Skeletal muscle satellite cell (primary cell): Measurements from ENCODE around the gene EPHA10.
A peak's percentile ranks its signal among the peaks of the same experiment; 100 is the strongest.
"Not testable (repeated sequence)": the region's sequence is repeated elsewhere in the genome, so short reads cannot be mapped to it uniquely, and the experiment has no call there.

Experiments
- H3K27me3 ChIP-seq: 2 replicates; pipeline ENCODE4 v1.7.0; 2013; ENCODE audit warnings: low read length; ENCODE audit not compliant: control insufficient read depth, insufficient read depth
- H3K36me3 ChIP-seq: 2 replicates; pipeline ENCODE4 v1.7.0; 2013; ENCODE audit warnings: mild to moderate bottlenecking, control low read depth, low read length; ENCODE audit not compliant: insufficient read depth
- H3K4me1 ChIP-seq: 2 replicates; pipeline ENCODE4 v1.7.0; 2013; ENCODE audit warnings: low read length; ENCODE audit not compliant: control insufficient read depth, insufficient read depth
- H3K4me2 ChIP-seq: 2 replicates; pipeline ENCODE4 v1.7.0; 2013; ENCODE audit warnings: mild to moderate bottlenecking, low read length
- H3K4me3 ChIP-seq: 2 replicates; pipeline ENCODE4 v1.7.0; 2013; ENCODE audit warnings: low read length
- H3K9ac ChIP-seq: 2 replicates; pipeline ENCODE4 v1.7.0; 2013; ENCODE audit warnings: mild to moderate bottlenecking, low read depth, low read length, moderate library complexity
- H3K9me3 ChIP-seq: replicated peaks from 2 replicates; pipeline ENCODE4 v1.7.0; 2013; ENCODE audit warnings: mild to moderate bottlenecking, control low read depth, low read length

Gene EPHA10

DNA sequence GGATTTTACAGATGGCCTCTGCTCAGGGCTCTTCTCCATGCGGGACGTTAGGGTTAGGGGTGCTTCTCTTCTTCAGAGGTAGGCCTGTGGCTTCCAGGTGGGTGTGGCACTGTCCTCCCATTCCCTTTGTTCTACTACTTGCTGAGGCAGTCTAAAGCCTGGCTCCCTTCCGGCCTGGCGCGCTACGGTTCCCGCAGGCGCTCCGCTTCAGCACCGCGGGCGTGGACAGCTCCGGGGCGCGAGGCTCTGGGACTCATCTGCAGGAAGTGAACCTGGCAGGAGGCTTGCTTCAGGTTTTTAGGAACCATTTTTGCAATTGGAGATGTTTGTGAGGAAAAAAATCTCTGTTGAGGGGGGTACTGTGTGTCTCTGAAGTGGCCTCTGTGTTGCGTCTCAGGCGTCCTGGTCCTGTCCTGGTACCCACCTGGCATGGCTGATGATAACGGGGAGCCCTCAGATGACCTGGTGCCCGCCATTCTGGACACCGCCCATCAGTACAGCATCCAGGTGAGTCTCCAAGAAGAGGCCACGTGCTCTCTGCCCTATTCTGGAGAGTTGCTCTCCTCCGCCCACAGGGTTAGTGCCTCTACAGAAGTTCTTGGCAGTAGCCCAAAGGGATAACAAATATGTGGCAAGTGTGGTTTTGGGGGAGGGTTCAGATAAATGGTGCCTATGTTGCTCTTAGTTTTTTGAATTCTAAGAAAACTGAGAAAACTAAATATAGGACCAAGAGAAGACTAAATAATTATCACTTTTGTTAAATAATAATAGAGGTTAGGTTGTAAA lies 30.6 kb upstream of the EPHA10 start:
- no peak overlapping the region for H3K9ac ChIP-seq
- no peak overlapping the region for H3K4me2 ChIP-seq
- H3K9me3 ChIP-seq: no peaks in the 10 kb centered on the region
- no peak overlapping the region for H3K4me3 ChIP-seq
- peaks cover 24% of the 10 kb centered on the region for H3K27me3 ChIP-seq
- peaks cover 7% of the 10 kb centered on the region for H3K4me1 ChIP-seq
- peaks cover 6% of the 10 kb centered on the region for H3K36me3 ChIP-seq

DNA sequence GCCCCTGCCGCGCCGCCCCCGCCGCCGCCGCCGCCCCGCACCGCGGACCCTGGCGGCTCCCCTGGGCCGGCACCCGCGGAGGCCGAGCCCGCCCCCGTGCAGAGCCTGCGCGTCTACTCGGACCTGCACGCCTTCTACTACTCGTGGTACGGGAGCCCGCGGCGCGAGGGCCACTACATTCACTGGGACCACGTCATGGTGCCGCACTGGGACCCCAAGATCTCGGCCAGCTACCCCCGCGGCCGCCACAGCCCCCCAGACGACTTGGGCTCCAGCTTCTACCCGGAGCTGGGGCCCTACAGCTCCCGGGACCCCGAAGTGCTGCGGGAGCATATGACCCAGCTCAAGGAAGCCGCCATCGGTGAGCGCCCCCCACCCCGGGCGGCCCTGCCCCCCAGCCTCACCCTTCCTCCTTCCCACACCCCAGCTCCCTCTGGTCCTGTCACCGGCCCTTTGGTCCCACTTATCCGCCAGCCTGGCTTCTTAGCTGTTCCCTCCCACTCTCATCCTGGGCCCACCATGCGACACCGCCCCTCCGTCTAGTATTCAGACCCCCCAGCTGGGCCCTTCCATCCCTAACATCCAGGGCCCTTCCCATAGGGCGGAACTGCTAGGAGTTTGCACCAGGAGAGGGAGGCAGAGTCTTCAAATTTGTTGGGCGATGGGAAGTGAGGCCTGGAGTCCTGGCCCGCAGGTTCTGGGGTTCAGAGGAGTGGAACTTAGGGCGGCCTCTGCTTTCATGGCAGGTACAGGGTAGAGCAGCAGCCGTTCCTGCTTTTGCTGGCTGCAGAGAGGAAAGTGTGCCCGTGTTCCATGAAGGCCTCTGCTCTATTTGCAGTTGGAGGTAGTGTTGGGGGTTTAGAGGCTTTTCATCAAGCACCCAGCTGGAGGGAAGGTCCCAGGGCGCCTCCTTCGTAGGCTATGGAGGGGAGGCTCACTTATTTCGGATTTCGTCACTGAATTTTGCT lies 29.7 kb upstream of the EPHA10 start:
- peaks cover under 1% of the 10 kb centered on the region for H3K36me3 ChIP-seq
- H3K4me1 ChIP-seq: peaks cover 7% of the 10 kb centered on the region
- peak overlapping the region; percentile 42 for H3K4me3 ChIP-seq
- peak overlapping the region; percentile 97 for H3K4me2 ChIP-seq
- peaks cover 27% of the 10 kb centered on the region for H3K27me3 ChIP-seq
- H3K9ac ChIP-seq: no peak overlapping the region
- no peaks in the 10 kb centered on the region for H3K9me3 ChIP-seq

- peaks cover 27% of the 10 kb centered on the region for H3K27me3 ChIP-seq
- H3K9me3 ChIP-seq: no peaks in the 10 kb centered on the region
- H3K4me1 ChIP-seq: peaks cover 7% of the 10 kb centered on the region
- no peaks in the 10 kb centered on the region for H3K36me3 ChIP-seq
- no peak within 1 kb of the TSS for H3K9ac ChIP-seq
- H3K4me3 ChIP-seq: peak within 1 kb of the TSS; percentile 74
- H3K4me2 ChIP-seq: peak within 1 kb of the TSS; percentile 97
Observed at GRCh38 chr1:37793773-37794371, 29.0 kb upstream of the EPHA10 start, which contains the start of gene MANEAL. Gene MANEAL, plus strand, starts transcription at chr1:37793847. Its CDS starts 336 bp downstream, at chr1:37794183.

DNA sequence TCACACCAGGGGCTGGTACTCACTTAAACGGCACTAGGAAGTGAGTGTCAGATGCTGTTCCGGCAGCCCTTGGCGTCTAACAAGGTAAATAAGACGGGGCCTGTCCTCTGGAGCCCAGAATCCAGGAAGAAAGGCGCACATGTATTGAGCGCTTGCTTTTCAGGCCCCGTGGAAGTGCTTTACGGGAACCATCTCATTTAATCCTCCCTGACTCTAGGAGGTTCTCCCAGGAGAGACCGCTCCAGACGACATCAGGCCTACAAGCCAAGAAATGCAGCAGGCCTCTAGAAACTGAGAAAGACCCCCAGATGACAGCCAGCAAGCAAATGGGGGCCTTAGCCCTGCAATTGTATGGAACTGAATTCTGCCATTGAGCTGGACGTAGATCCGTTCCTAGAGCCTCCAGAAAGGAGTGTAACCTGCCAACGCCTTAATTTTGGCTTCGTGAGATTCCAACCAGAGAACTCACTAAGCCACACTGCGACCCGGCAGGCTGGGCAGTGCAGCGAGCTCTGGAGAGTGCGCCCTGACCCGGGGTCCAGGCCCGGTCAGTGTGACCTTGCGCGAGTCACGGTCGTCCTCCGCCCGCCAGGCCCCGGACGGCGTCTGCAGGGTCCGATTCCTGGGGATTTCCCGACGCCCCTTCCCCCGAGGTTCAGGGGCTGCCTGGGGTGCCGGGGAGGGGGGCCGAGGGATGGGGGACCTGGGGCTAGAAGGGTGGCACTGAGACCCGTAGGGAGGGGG lies 28.2 kb upstream of the EPHA10 start:
- Histone ChIP-seq H3K4me2 (no peak overlapping the region), H3K36me3 (no peaks in the 10 kb centered on the region), H3K4me1 (peaks cover 4% of the 10 kb centered on the region), H3K9me3 (no peaks in the 10 kb centered on the region), H3K9ac (no peak overlapping the region), H3K27me3 (peaks cover 31% of the 10 kb centered on the region), H3K4me3 (no peak overlapping the region)

DNA sequence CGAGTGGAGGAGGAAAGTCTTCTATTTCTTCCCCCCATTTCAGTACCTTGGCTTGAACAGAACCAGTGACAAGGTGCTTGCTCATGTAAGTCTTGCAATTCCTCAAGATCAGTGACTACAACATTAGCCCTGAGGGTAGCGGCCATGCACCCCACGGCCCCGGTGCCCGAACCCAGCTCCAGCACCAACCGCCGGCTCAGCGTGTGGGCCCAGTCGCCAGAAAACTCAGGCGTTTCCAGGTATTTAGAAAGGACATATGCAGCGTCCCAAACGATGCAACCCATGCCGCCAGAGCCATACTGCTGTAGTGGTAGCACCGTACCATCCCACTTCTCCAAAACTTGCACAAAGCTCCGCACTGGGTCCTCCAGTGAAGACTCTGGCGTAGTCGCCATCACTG lies 17.6 kb upstream of the EPHA10 start:
- H3K9ac ChIP-seq: no peak overlapping the region
- H3K4me3 ChIP-seq: no peak overlapping the region
- peaks cover 16% of the 10 kb centered on the region for H3K27me3 ChIP-seq
- no peaks in the 10 kb centered on the region for H3K36me3 ChIP-seq
- no peaks in the 10 kb centered on the region for H3K4me1 ChIP-seq
- no peaks in the 10 kb centered on the region for H3K9me3 ChIP-seq
- no peak overlapping the region for H3K4me2 ChIP-seq

DNA sequence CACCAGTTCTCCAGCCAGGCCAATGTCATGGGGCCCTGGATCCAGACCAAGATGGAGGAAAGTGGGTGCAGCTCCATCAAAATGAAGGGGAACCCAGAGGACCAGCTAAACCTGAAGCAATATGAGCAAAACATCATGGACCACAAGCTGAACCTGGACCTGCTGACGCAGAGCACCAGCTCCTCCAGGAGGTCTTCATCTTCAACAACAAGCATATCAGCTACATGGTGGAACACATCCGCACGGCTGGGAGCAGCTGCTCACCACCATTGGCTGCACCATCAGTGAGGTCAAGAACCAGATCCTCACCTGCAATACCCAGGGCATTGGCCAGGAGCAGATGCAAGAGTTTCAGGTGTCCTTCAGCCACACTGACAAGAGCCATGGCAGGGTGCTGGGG lies 13.7 kb upstream of the EPHA10 start:
- no peak overlapping the region for H3K9ac ChIP-seq
- H3K9me3 ChIP-seq: no peaks in the 10 kb centered on the region
- no peak overlapping the region for H3K4me2 ChIP-seq
- H3K27me3 ChIP-seq: peaks cover 17% of the 10 kb centered on the region
- no peaks in the 10 kb centered on the region for H3K4me1 ChIP-seq
- no peak overlapping the region for H3K4me3 ChIP-seq
- H3K36me3 ChIP-seq: no peaks in the 10 kb centered on the region

- H3K4me3 ChIP-seq: no peak overlapping the region
- H3K4me2 ChIP-seq: no peak overlapping the region
- H3K27me3 ChIP-seq: peaks cover 17% of the 10 kb centered on the region
- no peaks in the 10 kb centered on the region for H3K9me3 ChIP-seq
- H3K36me3 ChIP-seq: no peaks in the 10 kb centered on the region
- H3K4me1 ChIP-seq: no peaks in the 10 kb centered on the region
- H3K9ac ChIP-seq: no peak overlapping the region
Observed at GRCh38 chr1:37776946-37777516, 12.1 kb upstream of the EPHA10 start.

- not testable (repeated sequence) for H3K9me3 ChIP-seq, H3K4me3 ChIP-seq, H3K4me2 ChIP-seq, H3K9ac ChIP-seq, H3K4me1 ChIP-seq, H3K36me3 ChIP-seq
- H3K27me3 ChIP-seq: peaks cover 25% of the 10 kb centered on the region
Observed at GRCh38 chr1:37771440-37771839, 6.5 kb upstream of the EPHA10 start.

DNA sequence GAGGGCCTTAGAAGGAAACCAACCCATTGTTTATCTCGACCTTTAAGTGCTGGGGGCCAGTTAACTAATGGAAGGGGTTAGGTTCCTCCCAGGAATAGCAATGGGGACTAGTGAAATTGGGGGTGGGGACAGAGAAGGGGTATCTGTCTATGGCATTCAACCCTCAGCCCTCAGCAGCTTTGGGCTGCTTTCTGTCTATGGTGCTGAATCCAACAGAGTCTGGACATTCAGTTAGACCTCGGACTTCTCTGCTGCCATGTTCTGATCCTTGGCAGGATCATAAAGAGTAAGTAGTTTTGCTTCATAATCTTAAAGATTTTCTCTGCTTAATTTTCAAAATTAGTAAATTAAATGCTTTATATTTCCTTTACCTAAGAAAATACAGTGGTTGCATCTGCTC lies 2.6 kb upstream of the EPHA10 start:
- H3K27me3 ChIP-seq: peaks cover 63% of the 10 kb centered on the region
- H3K4me1 ChIP-seq: no peaks in the 10 kb centered on the region
- no peaks in the 10 kb centered on the region for H3K9me3 ChIP-seq
- no peak overlapping the region for H3K4me3 ChIP-seq
- H3K4me2 ChIP-seq: no peak overlapping the region
- no peak overlapping the region for H3K9ac ChIP-seq
- no peaks in the 10 kb centered on the region for H3K36me3 ChIP-seq

DNA sequence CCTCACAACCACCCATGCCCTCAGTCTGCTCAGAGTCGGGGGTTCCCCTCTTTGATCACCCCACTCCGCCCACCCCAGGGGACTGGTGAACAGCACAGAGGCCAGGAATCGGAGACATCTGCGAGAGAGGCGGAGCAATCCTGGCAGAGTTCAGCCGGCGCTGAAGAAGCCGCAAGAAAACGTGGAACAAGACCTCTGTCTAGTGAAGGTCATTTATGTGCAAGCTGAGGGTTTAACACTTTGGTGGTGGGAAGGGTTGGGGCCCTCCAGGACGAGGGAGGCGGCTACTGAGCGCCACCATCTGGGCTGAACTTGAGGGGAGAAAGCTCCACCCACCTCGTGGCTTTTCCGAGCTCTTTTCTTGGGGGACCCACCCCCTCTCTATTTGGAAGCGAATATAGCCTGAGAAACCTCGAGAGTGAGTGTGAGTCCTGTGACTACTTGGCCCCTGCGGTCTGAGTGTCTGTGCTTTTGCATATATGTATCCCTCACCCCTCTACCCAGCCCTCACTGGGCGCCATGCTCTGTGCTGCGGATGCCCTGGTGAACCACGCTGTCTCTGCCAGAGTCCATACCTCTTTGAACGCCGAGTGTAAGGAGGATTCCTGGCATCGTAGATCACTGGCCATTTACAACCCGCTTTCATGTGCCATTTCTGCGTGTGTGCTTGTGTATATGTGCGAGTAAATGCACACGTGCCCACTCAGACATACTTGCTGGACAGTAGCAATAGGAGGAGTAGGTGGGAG lies 1.2 kb upstream of the EPHA10 start:
- Histone ChIP-seq H3K9me3 (no peaks in the 10 kb centered on the region), H3K36me3 (no peaks in the 10 kb centered on the region), H3K4me3 (no peak overlapping the region), H3K9ac (no peak overlapping the region), H3K27me3 (peaks cover 70% of the 10 kb centered on the region), H3K4me1 (no peaks in the 10 kb centered on the region), H3K4me2 (no peak overlapping the region)
